SK-N-SH (cell line): ENCODE data around the gene ARAP1. TPM values are rescaled to one million over a fixed set of nuclear protein-coding genes. Genes with fewer than 3 reads are reported as not detected.

Experiments used
- CTCF ChIP-seq: fragments of 200-600 bp; sonication (generic); IDR thresholded peaks from 2 replicates; pipeline ENCODE4 v1.6.1; 2017; ENCODE audit warnings: antibody characterized with exemption, mild to moderate bottlenecking, moderate library complexity
- ELF1 ChIP-seq: IDR thresholded peaks from 2 replicates; pipeline ENCODE4 v1.4.0; 2012
- EP300 ChIP-seq, 2 experiments: IDR thresholded peaks; 2 replicates each; pipeline versions ENCODE4 v1.4.0 to v1.6.1; 2012; ENCODE audit warnings: borderline replicate concordance in 1 of 2, low read depth in 1 of 2, low read length in 1 of 2
- FOXM1 ChIP-seq: IDR thresholded peaks from 2 replicates; pipeline ENCODE4 v1.4.0; 2012; ENCODE audit warnings: low read depth, mild to moderate bottlenecking
- GABPA ChIP-seq: IDR thresholded peaks from 2 replicates; pipeline ENCODE4 v1.4.0; 2012; ENCODE audit warnings: low read depth, mild to moderate bottlenecking
- GATA2 ChIP-seq: sonication (generic); formaldehyde crosslinking; IDR thresholded peaks from 2 replicates; pipeline ENCODE4 v1.5.0; 2020; ENCODE audit warnings: mild to moderate bottlenecking, missing genetic modification reagents
- IRF3 ChIP-seq: fragments of 150-350 bp; IDR thresholded peaks from 2 replicates; pipeline ENCODE4 v1.6.1; 2016; ENCODE audit warnings: mild to moderate bottlenecking, low read depth, low read length
- JUND ChIP-seq: IDR thresholded peaks from 2 replicates; pipeline ENCODE4 v1.4.0; 2012
- MXI1 ChIP-seq: IDR thresholded peaks from 2 replicates; pipeline ENCODE4 v1.6.1; 2012; ENCODE audit warnings: mild to moderate bottlenecking, low read depth, low read length, improper control_type of control experiment
- PBX3 ChIP-seq: IDR thresholded peaks from 2 replicates; pipeline ENCODE4; 2012
- POLR2AphosphoS5 ChIP-seq: IDR thresholded peaks from 2 replicates; pipeline ENCODE4 v1.6.1; 2012; ENCODE audit warnings: low read depth, low read length
- REST ChIP-seq: IDR thresholded peaks from 2 replicates; pipeline ENCODE4 v1.6.1; 2012; ENCODE audit warnings: mild to moderate bottlenecking, low read depth, low read length, moderate library complexity
- RXRA ChIP-seq: IDR thresholded peaks from 2 replicates; pipeline ENCODE4 v1.4.0; 2012; ENCODE audit warnings: low read depth, mild to moderate bottlenecking, borderline replicate concordance
- SIN3A ChIP-seq: IDR thresholded peaks from 2 replicates; pipeline ENCODE4 v1.6.1; 2012; ENCODE audit warnings: low read depth, mild to moderate bottlenecking, low read length, moderate library complexity, borderline replicate concordance
- TAF1 ChIP-seq: IDR thresholded peaks from 2 replicates; pipeline ENCODE4 v1.6.1; 2012; ENCODE audit warnings: low read depth, mild to moderate bottlenecking, low read length, moderate library complexity, borderline replicate concordance
- TCF12 ChIP-seq: IDR thresholded peaks from 2 replicates; pipeline ENCODE4 v1.4.0; 2012
- TEAD4 ChIP-seq: IDR thresholded peaks from 2 replicates; pipeline ENCODE4 v1.4.0; 2012; ENCODE audit warnings: mild to moderate bottlenecking, borderline replicate concordance; ENCODE audit not compliant: insufficient read depth
- polyA plus RNA-seq, 3 experiments: library from polyadenylated mRNA; depleted of rRNA; stranded (reverse); fragments of >200 nt; gene quantifications; 2 replicates each; pipeline ENCODE4 v1.2.3, GENCODE V29; 2012

The ARAP1 gene
- polyA plus RNA-seq, 1 of the 3 experiments (the other 2 are of a cell fraction), result 56.6 TPM

- TF ChIP-seq PBX3 (no peak), GATA2 (no peak), EP300 (IDR thresholded peaks at IDR 0.05; ENCODE audit: borderline replicate concordance in 1 of 2, low read depth in 1 of 2, low read length in 1 of 2) (no peak), IRF3 (no peak), CTCF (peak; percentile 96), ELF1 (no peak), JUND (no peak), MXI1 (no peak), GABPA (no peak), TCF12 (no peak), TAF1 (no peak), TEAD4 (no peak), FOXM1 (no peak), POLR2AphosphoS5 (no peak), REST (no peak), RXRA (no peak), SIN3A (no peak)
Measured at GRCh38 chr11:72724851-72725723, 27.1 kb downstream of the ARAP1 start (continued).
